ENCODE measurements around the gene DNPH1. TPM values are rescaled to one million over a fixed set of nuclear protein-coding genes. Genes with fewer than 3 reads are reported as not detected.

DNPH1 gene
- total RNA-seq, 1 experiment from 2014 or later: 85.3 TPM

DNA sequence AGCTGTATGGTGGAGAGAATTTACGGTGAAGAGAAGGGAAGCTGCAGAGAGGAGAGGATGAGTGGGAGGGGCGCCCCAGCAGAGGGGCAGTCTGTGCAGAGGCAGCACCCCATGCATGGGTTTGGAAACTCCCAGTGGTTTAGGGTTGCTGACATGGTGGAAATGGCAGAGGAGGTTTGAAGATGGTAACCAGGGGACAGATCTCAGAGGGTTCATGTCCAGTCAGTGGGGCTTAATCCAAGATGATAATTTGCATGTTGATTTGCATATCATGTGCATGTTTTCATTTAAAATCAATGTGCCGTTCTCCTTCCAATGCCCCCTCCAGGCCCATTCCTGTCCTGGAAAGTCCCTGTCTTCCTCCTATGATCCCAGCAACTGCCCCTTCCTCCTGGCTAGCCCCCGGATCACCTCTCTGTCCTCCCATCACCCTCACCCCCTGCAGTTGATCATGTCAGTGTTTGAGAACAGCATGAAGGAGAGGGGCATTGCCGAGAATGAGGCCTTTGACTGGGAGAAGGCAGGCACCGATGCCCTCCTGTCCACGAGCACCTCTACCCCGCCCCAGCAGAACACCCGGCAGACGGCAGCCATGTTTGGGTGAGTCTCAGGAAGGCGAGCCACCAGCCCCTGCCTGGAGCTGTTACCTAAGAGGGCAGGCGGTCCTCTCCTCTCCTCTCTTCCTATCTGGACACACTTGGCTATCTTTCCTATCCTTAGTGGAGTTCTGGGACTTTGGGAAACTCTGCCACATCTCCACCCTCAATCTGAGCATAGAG is 28.3 kb upstream of the DNPH1 start:
- Histone ChIP-seq H3K36me3 (replicated peaks; ENCODE audit: control insufficient read depth, insufficient read depth, low read length) (no peaks in the 10 kb centered on the region), H3K4me3 (ENCODE audit: insufficient read depth, low read depth, low read length) (no peak overlapping the region), H3K27me3 (ENCODE audit: control insufficient read depth, insufficient read depth, low read length) (no peaks in the 10 kb centered on the region)
- peak; percentile 55 for DNase-seq

DNA sequence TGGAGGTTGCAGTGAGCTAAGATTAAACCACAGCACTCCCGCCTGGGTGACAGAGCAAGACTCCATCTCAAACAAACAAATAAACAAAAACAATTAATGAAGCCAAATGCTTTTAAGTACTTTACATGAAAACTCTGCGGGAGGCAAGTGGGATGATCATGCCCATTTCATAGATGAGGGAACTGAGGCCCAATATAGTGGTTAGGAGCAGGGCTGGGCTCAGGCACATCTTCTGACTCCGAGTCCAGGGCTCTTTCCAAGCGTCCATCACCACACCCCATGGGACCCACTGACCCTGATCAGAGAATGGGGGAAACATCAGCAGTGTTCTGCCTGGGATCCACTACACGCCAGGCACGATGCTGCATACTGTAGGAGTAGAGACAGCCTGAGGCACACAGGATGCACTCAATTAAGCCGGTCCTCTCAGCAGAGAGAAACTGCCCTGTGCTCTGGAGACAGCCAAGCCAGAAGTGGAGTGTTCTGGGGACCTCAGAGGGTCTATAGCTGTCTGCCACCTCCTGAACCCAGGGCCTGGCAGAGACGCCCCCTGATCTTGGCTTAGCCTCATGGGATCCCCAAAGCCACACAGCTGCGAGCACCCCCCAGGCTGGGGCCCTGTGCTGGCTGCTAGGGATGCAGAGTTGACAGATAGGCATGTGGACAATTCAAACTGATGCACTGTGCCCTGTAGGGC is 27.5 kb upstream of the DNPH1 start:
- no peaks in the 10 kb centered on the region for H3K36me3 ChIP-seq (replicated peaks; ENCODE audit: control insufficient read depth, insufficient read depth, low read length)
- H3K4me3 ChIP-seq (ENCODE audit: insufficient read depth, low read depth, low read length): no peak overlapping the region
- DNase-seq: peak; percentile 34
- peaks cover under 1% of the 10 kb centered on the region; the same call in 1 of the 2 replicates for H3K27me3 ChIP-seq (ENCODE audit: control insufficient read depth, insufficient read depth, low read length)

DNA sequence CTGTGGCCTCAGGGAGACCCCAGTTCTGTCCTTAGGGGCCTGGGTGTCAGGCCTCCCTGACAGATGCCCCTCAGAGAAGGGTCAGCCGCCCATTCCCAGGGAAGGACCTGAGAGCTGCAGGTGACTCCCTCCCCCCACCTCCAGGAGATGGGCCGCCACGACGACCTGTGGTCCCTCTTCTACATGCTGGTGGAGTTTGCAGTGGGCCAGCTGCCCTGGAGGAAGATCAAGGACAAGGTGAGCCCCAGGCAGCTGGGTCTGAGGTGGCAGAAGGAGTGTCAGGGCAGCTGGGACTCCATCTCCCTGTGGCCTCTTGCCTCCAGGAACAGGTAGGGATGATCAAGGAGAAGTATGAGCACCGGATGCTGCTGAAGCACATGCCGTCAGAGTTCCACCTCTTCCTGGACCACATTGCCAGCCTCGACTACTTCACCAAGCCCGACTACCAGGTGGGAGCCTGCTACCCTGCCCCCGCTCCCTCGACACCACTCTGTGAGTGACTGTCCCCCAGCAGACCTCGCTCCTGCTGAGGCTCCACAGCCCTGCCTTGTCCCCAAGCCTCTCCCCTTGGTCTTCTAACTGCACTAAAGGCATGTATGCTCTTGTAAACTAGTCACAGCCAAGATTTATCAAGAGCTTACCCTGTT is 26.2 kb upstream of the DNPH1 start:
- Histone ChIP-seq H3K27me3 (ENCODE audit: control insufficient read depth, insufficient read depth, low read length) (peaks cover 11% of the 10 kb centered on the region), H3K36me3 (replicated peaks; ENCODE audit: control insufficient read depth, insufficient read depth, low read length) (no peaks in the 10 kb centered on the region), H3K4me3 (ENCODE audit: insufficient read depth, low read depth, low read length) (no peak overlapping the region)
- peak; percentile 39 for DNase-seq

DNA sequence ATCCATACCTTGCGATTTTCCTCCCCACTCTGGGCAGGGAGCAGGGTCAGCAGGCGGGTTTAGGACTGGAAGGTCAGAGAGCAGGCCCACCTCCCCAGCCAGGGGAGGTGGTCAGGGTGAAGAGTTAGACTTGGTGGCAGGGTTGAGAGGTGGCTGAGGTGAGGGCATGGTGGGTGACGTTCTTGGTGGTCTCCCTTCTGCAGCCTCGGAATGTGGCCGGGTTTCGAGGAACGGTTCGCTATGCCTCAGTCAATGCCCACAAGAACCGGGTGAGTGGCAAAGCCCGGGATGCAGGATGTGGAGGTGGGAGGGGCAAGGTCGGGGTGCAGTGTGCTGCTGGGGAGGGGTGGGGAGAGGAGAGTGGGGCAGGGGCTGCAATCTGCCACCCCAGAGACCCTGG is 25.6 kb upstream of the DNPH1 start:
- Histone ChIP-seq H3K27me3 (ENCODE audit: control insufficient read depth, insufficient read depth, low read length) (peaks cover 13% of the 10 kb centered on the region), H3K36me3 (replicated peaks; ENCODE audit: control insufficient read depth, insufficient read depth, low read length) (no peaks in the 10 kb centered on the region), H3K4me3 (ENCODE audit: insufficient read depth, low read depth, low read length) (no peak overlapping the region)
- DNase-seq: peak; percentile 49

DNA sequence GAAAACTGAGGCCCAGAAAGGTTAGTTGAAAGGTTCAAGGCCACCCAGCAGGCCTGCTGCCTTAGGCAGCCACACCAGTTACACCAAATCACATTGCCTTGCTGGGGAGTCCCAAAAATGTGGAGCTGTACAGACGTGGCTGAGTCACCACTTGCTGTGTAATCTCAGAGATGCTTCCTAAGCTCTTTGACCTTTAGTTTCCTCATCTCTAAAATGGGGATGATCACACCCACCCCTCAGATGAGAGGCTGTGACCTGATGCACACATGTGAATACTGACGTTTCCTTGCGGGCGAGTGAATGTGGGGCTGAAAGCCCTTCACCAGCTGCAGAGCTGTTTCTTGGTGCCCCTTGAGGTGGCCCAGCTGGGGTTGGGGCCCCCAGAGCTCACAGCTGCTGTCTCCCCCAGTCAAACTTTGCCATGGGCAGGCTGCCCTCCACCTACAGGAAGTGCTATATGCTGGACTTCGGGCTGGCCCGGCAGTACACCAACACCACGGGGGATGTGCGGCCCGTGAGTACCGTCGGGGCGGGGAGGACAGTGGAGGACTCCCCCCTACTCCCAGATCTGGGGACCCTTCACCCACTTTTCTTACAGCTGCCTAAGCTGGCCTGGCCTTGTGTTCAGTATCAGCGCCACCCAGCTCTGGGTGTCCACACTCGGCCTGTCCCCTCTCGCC is 25.0 kb upstream of the DNPH1 start:
- Histone ChIP-seq H3K36me3 (replicated peaks; ENCODE audit: control insufficient read depth, insufficient read depth, low read length) (no peaks in the 10 kb centered on the region), H3K27me3 (ENCODE audit: control insufficient read depth, insufficient read depth, low read length) (peaks cover 13% of the 10 kb centered on the region), H3K4me3 (ENCODE audit: insufficient read depth, low read depth, low read length) (no peak overlapping the region)
- DNase-seq: no peak

DNA sequence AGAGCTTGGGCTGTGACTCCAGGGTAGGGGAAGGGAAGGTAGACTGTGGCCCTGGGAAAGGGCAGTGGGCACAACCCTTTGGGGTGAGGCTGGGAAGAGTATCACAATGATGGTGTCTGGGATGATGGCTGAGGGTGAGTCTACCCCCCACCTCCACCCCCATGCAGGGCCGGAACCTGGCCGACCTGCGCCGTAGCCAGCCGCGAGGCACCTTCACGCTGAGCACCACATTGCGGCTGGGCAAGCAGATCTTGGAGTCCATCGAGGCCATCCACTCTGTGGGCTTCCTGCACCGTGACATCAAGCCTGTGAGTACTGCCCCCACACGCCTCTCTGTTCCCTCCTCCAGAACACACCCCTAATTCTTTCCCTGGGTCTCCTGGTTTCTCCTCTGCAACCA is 24.1 kb upstream of the DNPH1 start:
- no peaks in the 10 kb centered on the region for H3K36me3 ChIP-seq (replicated peaks; ENCODE audit: control insufficient read depth, insufficient read depth, low read length)
- H3K4me3 ChIP-seq (ENCODE audit: insufficient read depth, low read depth, low read length): no peak overlapping the region
- peaks cover 16% of the 10 kb centered on the region for H3K27me3 ChIP-seq (ENCODE audit: control insufficient read depth, insufficient read depth, low read length)
- DNase-seq: peak; percentile 51

DNA sequence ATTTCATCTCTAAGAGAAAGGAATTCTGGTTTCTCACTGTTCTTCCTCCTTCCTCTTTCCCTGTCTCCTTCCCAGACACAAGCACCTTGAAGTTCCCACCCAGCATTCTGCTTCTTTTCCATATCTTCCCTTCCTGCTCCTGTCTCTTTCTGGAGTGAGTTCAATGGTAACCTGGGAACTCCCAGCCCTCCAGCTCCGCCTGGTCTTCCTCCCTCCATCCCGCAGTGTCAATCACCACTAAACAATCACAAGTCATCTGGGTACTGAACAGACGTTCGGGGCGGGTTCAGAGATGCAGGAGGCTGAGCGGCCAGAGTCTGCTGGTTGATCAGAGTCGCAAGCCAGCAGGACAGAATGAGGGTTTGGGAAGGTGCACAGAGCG is 21.7 kb upstream of the DNPH1 start:
- Histone ChIP-seq H3K27me3 (ENCODE audit: control insufficient read depth, insufficient read depth, low read length) (peaks cover 29% of the 10 kb centered on the region), H3K4me3 (ENCODE audit: insufficient read depth, low read depth, low read length) (no peak overlapping the region), H3K36me3 (replicated peaks; ENCODE audit: control insufficient read depth, insufficient read depth, low read length) (no peaks in the 10 kb centered on the region)
- DNase-seq: no peak

DNA sequence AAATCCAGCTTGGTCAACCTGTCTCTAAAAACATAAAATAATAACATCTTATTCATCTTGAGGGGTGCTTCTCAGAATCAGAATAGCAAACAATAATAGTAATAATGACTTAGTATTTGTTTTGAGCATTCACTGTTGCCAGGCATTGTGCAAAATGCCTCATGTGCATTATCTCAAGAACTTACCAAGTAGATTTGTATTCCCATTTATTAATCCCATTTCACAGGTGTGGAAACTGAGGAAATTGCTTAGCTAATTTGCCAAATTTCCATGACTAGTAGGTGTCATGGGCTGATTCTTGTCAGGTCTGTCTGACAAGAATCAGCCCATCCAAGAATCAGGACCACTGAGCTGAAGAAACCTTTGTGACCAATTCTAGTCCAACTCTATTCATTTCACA is 19.5 kb upstream of the DNPH1 start:
- H3K27me3 ChIP-seq (ENCODE audit: control insufficient read depth, insufficient read depth, low read length): peaks cover 51% of the 10 kb centered on the region
- no peak overlapping the region for H3K4me3 ChIP-seq (ENCODE audit: insufficient read depth, low read depth, low read length)

DNA sequence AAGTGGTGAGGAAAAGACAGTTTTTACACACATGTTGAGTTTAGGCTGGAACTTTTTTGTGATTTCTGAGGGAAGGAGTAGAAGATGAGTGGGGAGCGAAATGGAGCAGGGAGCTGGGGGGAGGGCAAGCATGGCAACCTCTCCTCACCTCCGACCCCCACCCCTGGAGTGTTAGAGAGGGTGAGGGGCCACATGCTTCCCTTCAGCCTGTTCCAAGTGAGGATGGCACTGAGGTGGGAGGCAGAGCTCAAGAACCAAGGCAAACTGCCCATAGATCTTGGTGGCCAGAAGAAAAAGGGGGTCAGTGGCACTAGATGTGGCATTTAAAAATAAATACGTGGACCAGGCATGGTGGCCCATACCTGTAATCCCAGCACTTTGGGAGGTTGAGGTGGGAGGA is 18.8 kb upstream of the DNPH1 start:
- no peak for DNase-seq
- peak overlapping the region; percentile 65; the same call in 1 of the 2 replicates for H3K4me3 ChIP-seq (ENCODE audit: insufficient read depth, low read depth, low read length)
- no peaks in the 10 kb centered on the region for H3K36me3 ChIP-seq (replicated peaks; ENCODE audit: control insufficient read depth, insufficient read depth, low read length)
- H3K27me3 ChIP-seq (ENCODE audit: control insufficient read depth, insufficient read depth, low read length): peaks cover 55% of the 10 kb centered on the region

More for the DNA sequence above, 19.5 kb upstream of the DNPH1 start:
- DNase-seq: no peak
- no peaks in the 10 kb centered on the region for H3K36me3 ChIP-seq (replicated peaks; ENCODE audit: control insufficient read depth, insufficient read depth, low read length)

DNA sequence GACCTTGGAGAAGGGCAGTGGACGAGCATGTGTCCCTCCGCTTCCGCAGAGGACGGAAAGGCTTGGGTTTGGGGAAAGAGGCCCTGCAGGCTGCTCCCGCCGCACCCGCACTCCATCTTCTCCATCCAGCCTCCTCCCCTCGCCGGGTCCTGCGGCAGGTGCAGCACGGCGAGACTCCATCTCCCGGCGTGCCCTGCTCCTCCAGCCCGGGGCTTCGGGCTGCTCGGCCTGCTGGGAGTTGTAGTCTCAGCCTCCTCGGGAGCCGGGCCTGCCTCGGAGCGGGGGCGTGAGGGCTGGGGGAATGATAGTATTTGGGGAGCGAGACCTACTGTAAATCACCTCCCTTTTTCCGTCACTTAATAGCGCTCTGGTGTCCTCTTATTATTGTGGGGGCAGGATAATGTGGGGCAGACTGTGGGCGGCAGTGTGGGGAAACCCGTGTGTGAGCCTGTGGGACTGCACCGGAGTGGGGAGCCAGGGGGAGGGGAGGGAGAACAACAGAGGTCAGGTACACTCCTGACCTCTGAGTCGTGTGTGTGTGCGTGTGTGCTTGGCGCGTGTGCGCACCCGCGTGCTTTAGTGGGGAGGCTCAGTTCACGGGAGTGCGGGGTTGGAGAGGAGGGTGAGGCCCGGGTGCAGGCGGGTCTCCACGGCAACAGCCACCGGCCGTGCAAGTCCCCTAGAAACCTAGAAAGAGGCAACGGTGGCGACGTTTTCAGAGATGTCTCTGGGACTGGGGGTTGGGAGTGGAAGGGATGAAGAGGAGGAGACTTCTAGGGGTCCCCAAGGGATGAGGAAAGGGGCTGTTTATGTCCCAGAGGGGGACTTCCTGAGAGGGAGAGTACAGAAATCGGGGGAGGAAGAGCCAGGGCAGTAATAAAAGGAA is 18.1 kb upstream of the DNPH1 start:
- peak overlapping the region; percentile 65 for H3K4me3 ChIP-seq (ENCODE audit: insufficient read depth, low read depth, low read length)
- H3K27me3 ChIP-seq (ENCODE audit: control insufficient read depth, insufficient read depth, low read length): peaks cover 63% of the 10 kb centered on the region
- DNase-seq: peak; percentile 99
- H3K36me3 ChIP-seq (replicated peaks; ENCODE audit: control insufficient read depth, insufficient read depth, low read length): no peaks in the 10 kb centered on the region

DNA sequence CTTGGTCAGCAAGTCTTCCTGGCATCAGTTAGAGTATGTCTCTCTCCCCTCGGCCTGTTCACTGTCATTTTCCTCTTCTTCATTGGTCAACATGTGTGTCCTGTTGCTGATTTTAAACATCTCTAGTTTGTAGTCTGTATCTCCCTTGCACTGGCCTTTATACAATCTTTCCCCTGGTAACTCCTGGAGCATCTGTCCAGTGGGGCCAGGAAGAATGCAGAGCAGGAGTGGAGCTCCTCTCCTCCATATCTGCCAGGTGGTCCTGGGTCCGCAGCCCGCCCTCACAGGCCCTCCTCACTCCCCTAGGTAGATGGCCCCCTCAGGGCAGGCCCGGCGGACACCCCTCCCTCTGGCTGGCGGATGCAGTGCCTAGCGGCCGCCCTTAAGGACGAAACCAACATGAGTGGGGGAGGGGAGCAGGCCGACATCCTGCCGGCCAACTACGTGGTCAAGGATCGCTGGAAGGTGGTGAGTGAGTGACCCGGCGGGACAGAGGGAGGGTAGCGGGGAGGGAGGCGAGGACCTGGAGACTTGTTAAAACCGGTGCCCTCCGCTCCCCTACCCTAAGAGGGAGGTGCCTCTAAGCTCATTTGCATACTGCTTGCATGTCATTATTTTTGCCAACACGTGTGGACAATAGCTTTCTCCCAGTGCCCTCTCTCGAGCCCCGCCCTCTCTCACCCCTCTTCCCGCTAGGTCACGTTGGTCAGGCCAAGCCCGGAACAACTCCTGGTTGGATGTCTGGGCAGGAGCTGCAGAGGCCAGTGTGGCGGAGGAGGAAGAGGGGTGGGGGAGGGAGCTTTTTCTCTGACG is 17.2 kb upstream of the DNPH1 start:
- Histone ChIP-seq H3K36me3 (replicated peaks; ENCODE audit: control insufficient read depth, insufficient read depth, low read length) (no peaks in the 10 kb centered on the region), H3K27me3 (ENCODE audit: control insufficient read depth, insufficient read depth, low read length) (peaks cover 68% of the 10 kb centered on the region), H3K4me3 (ENCODE audit: insufficient read depth, low read depth, low read length) (peak overlapping the region; percentile 65)
- peak; percentile 95 for DNase-seq

DNA sequence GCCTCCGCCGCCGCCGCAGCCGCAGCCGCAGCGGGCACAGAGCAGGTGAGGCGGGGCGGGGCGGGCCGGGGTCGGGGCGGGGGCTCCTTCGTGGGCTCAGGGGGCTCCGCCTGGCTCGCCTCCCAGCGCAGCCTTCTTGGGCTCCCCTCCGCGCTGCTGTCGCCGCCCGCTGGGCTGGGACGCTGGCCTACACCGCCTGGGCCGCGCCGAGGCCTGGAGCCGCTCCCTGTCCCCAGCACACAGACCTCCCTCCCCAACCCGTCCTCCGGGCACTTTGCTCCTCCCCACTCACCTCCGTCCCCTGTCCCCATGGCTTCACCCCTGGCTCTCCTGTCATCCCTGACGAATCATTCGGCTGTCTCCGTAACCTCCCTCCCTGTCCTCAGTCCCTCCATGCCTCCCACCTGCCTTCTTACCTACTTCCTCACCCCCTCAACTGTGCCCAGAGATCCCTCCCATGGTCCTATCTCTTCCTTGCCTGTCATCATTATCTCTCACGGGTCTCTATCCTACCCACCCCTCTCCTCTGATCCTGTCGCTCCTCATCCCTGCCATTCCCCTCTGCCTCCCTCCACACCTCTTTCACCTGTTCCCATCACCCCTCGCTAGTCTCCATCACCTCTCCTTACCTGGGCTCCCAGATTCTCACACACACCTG is 14.5 kb upstream of the DNPH1 start:
- peak overlapping the region; percentile 23; the same call in 1 of the 2 replicates for H3K4me3 ChIP-seq (ENCODE audit: insufficient read depth, low read depth, low read length)
- H3K36me3 ChIP-seq (replicated peaks; ENCODE audit: control insufficient read depth, insufficient read depth, low read length): no peaks in the 10 kb centered on the region
- peaks cover 64% of the 10 kb centered on the region for H3K27me3 ChIP-seq (ENCODE audit: control insufficient read depth, insufficient read depth, low read length)
- DNase-seq: peak; percentile 86
